Liver (tissue), 9 donors: ENCODE measurements around the gene ZMAT5. TPM values are rescaled to one million over a fixed set of nuclear protein-coding genes. Genes with fewer than 3 reads are reported as not detected.
A peak's percentile ranks its signal among the peaks of the same experiment; 100 is the strongest.

Experiments used
- DNase-seq: peaks from one replicate; pipeline ENCODE4 v3.0.0-alpha.2; 2017; ENCODE audit warnings: low spot score
- H3K27ac ChIP-seq, 2 donors: one replicate each; pipeline ENCODE4 v1.7.0; 2013; ENCODE audit warnings: inconsistent platforms in 2 of 2, low read length in 2 of 2, control low read depth in 1 of 2, low read depth in 1 of 2, mild to moderate bottlenecking in 1 of 2
- H3K27me3 ChIP-seq, 4 donors: one replicate each; pipeline versions ENCODE4 v1.6.1 to v1.7.0; 2013; ENCODE audit warnings: low read length in 3 of 4, inconsistent platforms in 1 of 4, mild to moderate bottlenecking in 1 of 4, moderate library complexity in 1 of 4; ENCODE audit not compliant: control insufficient read depth in 4 of 4, insufficient read depth in 4 of 4
- H3K36me3 ChIP-seq, 4 donors: one replicate each; pipeline versions ENCODE4 v1.6.1 to v1.7.0; 2013; ENCODE audit warnings: low read length in 3 of 4, mild to moderate bottlenecking in 3 of 4, low read depth in 1 of 4, moderate library complexity in 1 of 4; ENCODE audit not compliant: control insufficient read depth in 4 of 4, insufficient read depth in 3 of 4
- H3K4me1 ChIP-seq, 4 donors: one replicate each; pipeline versions ENCODE4 v1.6.1 to v1.7.0; 2013; ENCODE audit warnings: low read length in 3 of 4, mild to moderate bottlenecking in 3 of 4, moderate library complexity in 1 of 4; ENCODE audit not compliant: control insufficient read depth in 4 of 4, insufficient read depth in 4 of 4
- H3K4me3 ChIP-seq, 3 donors: one replicate each; pipeline versions ENCODE4 v1.6.1 to v1.7.0; 2013; ENCODE audit warnings: low read length in 3 of 3, control low read depth in 1 of 3, low read depth in 1 of 3, mild to moderate bottlenecking in 1 of 3
- H3K9ac ChIP-seq, 2 donors: one replicate each; pipeline ENCODE4 v1.7.0; 2013; ENCODE audit warnings: low read length in 2 of 2, mild to moderate bottlenecking in 2 of 2, moderate library complexity in 2 of 2, control low read depth in 1 of 2, low read depth in 1 of 2
- H3K9me3 ChIP-seq, 4 donors: one replicate each; pipeline versions ENCODE4 v1.6.1 to v1.7.0; 2013; ENCODE audit warnings: low read length in 3 of 4; ENCODE audit not compliant: control insufficient read depth in 4 of 4
- ATF3 ChIP-seq: IDR thresholded peaks from 2 replicates; pipeline ENCODE4 v1.6.1; 2016; ENCODE audit warnings: antibody characterized with exemption
- CTCF ChIP-seq: fragments of 150-350 bp; IDR thresholded peaks from 2 replicates; pipeline ENCODE4 v1.5.1; 2017; ENCODE audit warnings: improper control_type of control experiment, low read depth, low read length; ENCODE audit not compliant: missing input control
- EGR1 ChIP-seq, 2 donors: IDR thresholded peaks; 2 replicates each; pipeline ENCODE4 v1.6.1; 2016 to 2018; ENCODE audit warnings: antibody characterized with exemption in 2 of 2, low read depth in 2 of 2
- FOXA1 ChIP-seq: IDR thresholded peaks from 2 replicates; pipeline ENCODE4 v1.6.1; 2016; ENCODE audit warnings: antibody characterized with exemption
- FOXA2 ChIP-seq: IDR thresholded peaks from 2 replicates; pipeline ENCODE4 v1.6.1; 2016; ENCODE audit warnings: antibody characterized with exemption
- GABPA ChIP-seq, 2 donors: IDR thresholded peaks in 1 of 2; conservative IDR thresholded peaks in 1 of 2; 2 replicates each; pipeline ENCODE4 v1.6.1; 2016; ENCODE audit warnings: antibody characterized with exemption in 2 of 2, mild to moderate bottlenecking in 1 of 2, moderate library complexity in 1 of 2
- HNF4A ChIP-seq, 2 donors: conservative IDR thresholded peaks; 2 replicates each; pipeline ENCODE4 v1.6.1; 2016; ENCODE audit warnings: antibody characterized with exemption in 2 of 2, mild to moderate bottlenecking in 2 of 2
- HNF4G ChIP-seq: IDR thresholded peaks from 2 replicates; pipeline ENCODE4 v1.6.1; 2016; ENCODE audit warnings: antibody characterized with exemption
- MAX ChIP-seq: IDR thresholded peaks from 2 replicates; pipeline ENCODE4 v1.6.1; 2016; ENCODE audit warnings: antibody characterized with exemption
- NR2F2 ChIP-seq: IDR thresholded peaks from 2 replicates; pipeline ENCODE4 v1.6.1; 2016; ENCODE audit warnings: antibody characterized with exemption
- RXRA ChIP-seq, 2 donors: IDR thresholded peaks; 2 replicates each; pipeline ENCODE4 v1.6.1; 2017 to 2018; ENCODE audit warnings: antibody characterized with exemption in 2 of 2, mild to moderate bottlenecking in 1 of 2
- SP1 ChIP-seq: IDR thresholded peaks from 2 replicates; pipeline ENCODE4 v1.6.1; 2018; ENCODE audit warnings: antibody characterized with exemption, mild to moderate bottlenecking
- TAF1 ChIP-seq: conservative IDR thresholded peaks from 2 replicates; pipeline ENCODE4 v1.6.1; 2016; ENCODE audit warnings: antibody characterized with exemption, mild to moderate bottlenecking
- YY1 ChIP-seq: IDR thresholded peaks from 2 replicates; pipeline ENCODE4 v1.6.1; 2016; ENCODE audit warnings: antibody characterized with exemption, mild to moderate bottlenecking
- ZBTB33 ChIP-seq: IDR thresholded peaks from 2 replicates; pipeline ENCODE4 v1.6.1; 2016; ENCODE audit warnings: antibody characterized with exemption
- WGBS: extraction: QIAGEN DNeasy Blood & Tissue Kit; methylation state at CpG from one replicate; pipeline ENCODE4 v1.1.7; 2013; 5-methylcytosine and 5-hydroxymethylcytosine counted together
- polyA plus RNA-seq, 2 donors: library from polyadenylated mRNA; stranded (reverse) in 1 of 2; unstranded in 1 of 2; fragments of 200-250 nt in 1 of 2; fragments of >200 nt in 1 of 2; fragmentation: Nextera tagmentation in 1 of 2; extraction: Ambion mirVana in 1 of 2; gene quantifications; one replicate each; pipeline versions ENCODE4 v1.2.1 to v1.2.3, GENCODE V29; 2013 to 2015
- total RNA-seq, 2 donors: library from RNA; depleted of rRNA; stranded (reverse); fragments of >200 nt; gene quantifications; one replicate each; pipeline ENCODE4 v1.2.3, GENCODE V29; 2014
- donor health status: healthy.
- donor health status: healthy.
- donor health status: healthy.
- donor health status: healthy.
- donor health status: healthy.

ZMAT5 gene
- total and polyA plus RNA-seq, 4 donors: 9.2 to 18.8 (median 13.5) TPM

GRCh38 chr22:29767171-29768051 is 604 bp upstream of the ZMAT5 start, which contains the start of gene UQCR10 (continued):
- TF ChIP-seq ZBTB33 (no peak), TAF1 (no peak), FOXA2 (no peak)

- H3K4me3 ChIP-seq: peak overlapping the region; percentile 63 to 72 (median 68)
- H3K27ac ChIP-seq: peak overlapping the region; percentile 33 to 84
- H3K9me3 ChIP-seq: no peaks in the 10 kb centered on the region
- WGBS: 53% methylated on average over 15 of the region's 15 CpGs
- peaks cover 5 to 25% (median 19%) of the 10 kb centered on the region in 4 donors for H3K4me1 ChIP-seq
- H3K36me3 ChIP-seq: peaks cover 0 to 16% (median 11%) of the 10 kb centered on the region in 4 donors
- no peaks in the 10 kb centered on the region for H3K27me3 ChIP-seq
- peak; percentile 60 for DNase-seq
- no peak for TF ChIP-seq GABPA (IDR thresholded peaks at IDR 0.05 in 1 of 2, conservative IDR thresholded peaks at IDR 0.05 in 1 of 2)
- peak; percentile 32 to 36 for TF ChIP-seq HNF4A (conservative IDR thresholded peaks at IDR 0.05)
- TF ChIP-seq NR2F2: no peak
- TF ChIP-seq CTCF: no peak
- no peak for TF ChIP-seq ZBTB33
- peak; percentile 6 for TF ChIP-seq HNF4G
- no peak for TF ChIP-seq SP1
- TF ChIP-seq RXRA (IDR thresholded peaks at IDR 0.05): no peak
- no peak for TF ChIP-seq EGR1 (IDR thresholded peaks at IDR 0.05; ENCODE audit: low read depth in 2 of 2)
- TF ChIP-seq FOXA1: no peak
- no peak for TF ChIP-seq ATF3
- TF ChIP-seq FOXA2: no peak
- no peak for TF ChIP-seq MAX
- no peak for TF ChIP-seq YY1
- peak overlapping the region; percentile 24 to 51 for H3K9ac ChIP-seq
These were observed 739 bp downstream of the ZMAT5 start for GRCh38 chr22:29765905-29766631.
